NCI-H146 treated with DMSO at 0.1 percent for 48 hours (cell line): ENCODE measurements around the gene RHOBTB3.

Source experiments
- DNase-seq: peaks from one replicate; lab custom pipeline; 2025; ENCODE audit not compliant: unreplicated experiment; lab: John Stamatoyannopoulos, UW

The RHOBTB3 gene

GRCh38 chr5:95731571-95732554, 727 bp downstream of the RHOBTB3 start:
- no peak for DNase-seq

DNA sequence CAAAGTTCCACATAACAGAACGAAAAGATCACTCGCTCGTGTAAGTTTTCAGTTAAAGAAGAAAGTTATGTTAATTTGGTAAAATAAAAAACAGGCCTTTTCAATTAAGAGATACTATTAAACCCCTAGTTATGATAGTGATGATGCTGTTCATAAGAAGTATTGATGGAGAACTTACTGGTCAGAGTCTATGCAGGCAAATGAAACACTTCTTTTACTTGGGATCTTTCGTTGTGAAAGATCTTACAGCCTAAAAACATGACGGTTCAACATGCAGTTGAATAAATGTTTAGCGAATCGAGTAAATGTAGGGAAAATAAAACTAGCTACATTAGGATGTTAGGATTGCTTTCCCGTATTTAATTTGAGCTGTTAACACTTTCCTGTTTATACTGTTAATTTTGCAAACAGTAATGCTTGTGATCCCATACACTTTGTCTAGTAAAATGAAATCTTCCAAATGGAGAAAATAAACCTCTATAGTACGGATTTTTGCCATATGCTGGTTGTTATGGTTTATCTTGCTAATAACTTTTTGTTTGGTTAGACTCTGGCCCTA, 2.0 kb downstream of the RHOBTB3 start:
- DNase-seq = no peak

DNA sequence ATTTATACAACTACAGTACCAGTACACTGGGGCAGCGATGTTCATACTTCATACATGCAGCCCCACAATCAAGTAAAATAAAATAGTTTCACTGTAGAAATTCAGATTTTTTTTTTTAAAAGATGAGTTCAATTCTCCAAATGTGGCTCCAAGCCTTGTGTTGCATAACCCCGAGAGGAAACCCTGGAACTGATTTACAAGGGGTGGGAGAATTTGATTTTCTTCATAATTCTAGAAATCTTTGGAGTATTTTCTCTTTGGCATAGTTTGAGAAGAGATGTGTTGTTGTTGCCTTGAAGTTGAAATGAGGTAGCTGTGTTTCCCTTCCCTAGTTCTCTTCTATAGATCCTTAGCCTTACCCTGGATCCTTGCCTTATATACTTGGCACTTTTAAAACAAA, 3.1 kb downstream of the RHOBTB3 start:
- no peak for DNase-seq

- DNase-seq = no peak
These were observed 3.8 kb downstream of the RHOBTB3 start for GRCh38 chr5:95734906-95735305.

DNA sequence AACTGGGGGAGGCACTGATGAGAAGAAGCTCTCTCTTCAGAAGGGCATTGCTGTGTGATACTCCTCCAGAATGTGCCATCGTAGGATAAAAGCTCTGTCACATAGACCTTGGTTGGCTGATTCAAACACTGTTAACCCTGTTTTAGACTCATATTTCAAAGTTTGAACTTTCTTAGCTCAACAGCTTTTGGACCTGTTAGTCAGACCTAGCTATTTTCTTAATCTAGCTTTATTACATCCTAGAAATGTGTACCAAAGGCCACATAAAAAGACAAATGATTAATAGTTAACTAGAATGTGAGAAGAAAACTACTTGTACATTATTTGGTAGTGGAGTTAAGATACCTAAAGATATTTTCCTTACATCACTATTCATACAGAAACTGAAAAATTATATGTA, 4.3 kb downstream of the RHOBTB3 start:
- DNase-seq = no peak

DNA sequence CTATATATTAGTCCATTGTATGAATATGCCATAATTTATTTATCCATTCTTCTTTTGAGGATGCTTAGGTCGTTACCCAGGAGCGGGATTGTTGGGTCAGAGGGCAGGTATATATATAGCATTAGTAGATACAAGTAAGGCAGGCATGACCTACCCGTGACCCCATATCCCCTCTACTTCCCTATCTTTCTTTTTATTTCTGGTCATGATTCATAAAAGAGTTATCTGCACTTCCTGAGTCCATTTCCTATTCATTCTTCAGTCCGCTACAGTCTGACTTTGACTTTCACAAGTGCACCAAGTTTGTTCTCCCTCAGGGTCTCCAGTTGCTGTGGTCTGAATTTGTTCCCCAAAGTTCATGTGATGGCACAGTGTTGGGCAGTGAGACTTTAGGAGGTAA, 6.9 kb downstream of the RHOBTB3 start:
- DNase-seq = no peak

DNA sequence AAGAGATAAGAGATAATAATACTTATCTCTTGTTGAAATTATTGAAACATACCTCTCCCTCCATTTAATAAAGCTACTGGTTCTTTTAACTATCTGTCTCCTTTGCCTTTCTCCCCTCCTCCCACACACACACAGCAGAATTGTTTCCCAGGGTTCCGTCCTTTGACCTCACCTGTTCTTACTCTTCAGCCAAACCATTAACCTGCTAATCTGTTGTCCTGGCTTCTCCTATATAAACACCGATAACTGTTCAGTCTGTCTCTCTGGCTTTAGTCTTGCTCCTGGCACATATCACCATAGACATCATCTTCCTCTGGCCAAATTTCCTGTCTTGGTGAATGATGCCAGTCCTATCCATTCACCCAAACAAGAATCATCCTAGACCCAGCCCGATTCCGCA, 7.7 kb downstream of the RHOBTB3 start:
- no peak for DNase-seq

GRCh38 chr5:95739857-95740256, 8.7 kb downstream of the RHOBTB3 start:
- DNase-seq = no peak

GRCh38 chr5:95741458-95741857, 10.3 kb downstream of the RHOBTB3 start:
- DNase-seq = no peak

- DNase-seq = no peak
These were observed 12.1 kb downstream of the RHOBTB3 start for GRCh38 chr5:95743232-95743631.

- no peak for DNase-seq
These were observed 12.7 kb downstream of the RHOBTB3 start for GRCh38 chr5:95743877-95744276.

DNA sequence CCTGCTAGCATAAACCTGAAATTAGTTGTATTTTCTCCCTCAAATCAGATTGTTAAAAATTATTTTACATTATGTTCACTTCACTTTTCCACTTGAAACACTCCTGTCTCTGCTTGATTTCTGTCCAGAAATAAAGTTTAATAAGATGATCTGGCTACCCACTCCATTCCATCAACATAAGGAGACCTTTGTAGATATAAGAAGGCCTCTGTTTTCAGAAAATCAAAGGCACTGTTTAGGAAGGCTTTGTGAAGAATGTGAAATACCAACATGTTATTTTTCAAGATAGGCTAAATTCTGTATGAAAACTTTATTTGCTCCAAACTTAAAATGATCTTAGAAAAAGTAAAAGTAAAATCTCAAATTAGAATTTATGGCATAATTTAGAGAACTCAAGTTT, 15.1 kb downstream of the RHOBTB3 start:
- no peak for DNase-seq

GRCh38 chr5:95746722-95747679, 15.9 kb downstream of the RHOBTB3 start:
- no peak for DNase-seq

DNA sequence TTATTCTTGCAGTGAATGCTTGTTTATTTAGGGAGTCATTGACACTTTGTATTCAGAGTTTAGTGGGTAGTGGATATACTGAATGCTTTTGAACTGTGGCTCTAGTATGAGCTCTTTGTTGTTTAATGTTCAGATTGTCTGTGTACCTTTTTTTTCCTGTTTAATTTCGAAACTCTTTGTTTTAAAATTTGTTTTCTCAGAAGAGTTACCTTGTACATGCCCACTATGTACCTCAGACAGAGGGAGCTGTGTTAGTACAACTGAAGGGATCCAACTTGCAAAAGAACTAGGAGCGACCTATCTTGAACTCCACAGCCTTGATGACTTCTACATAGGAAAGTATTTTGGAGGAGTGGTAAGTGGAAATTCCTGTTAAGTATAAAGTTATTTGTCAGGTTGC, 17.0 kb downstream of the RHOBTB3 start:
- DNase-seq = no peak

- DNase-seq = no peak
These were observed 23.4 kb downstream of the RHOBTB3 start for GRCh38 chr5:95754545-95754944.

DNA sequence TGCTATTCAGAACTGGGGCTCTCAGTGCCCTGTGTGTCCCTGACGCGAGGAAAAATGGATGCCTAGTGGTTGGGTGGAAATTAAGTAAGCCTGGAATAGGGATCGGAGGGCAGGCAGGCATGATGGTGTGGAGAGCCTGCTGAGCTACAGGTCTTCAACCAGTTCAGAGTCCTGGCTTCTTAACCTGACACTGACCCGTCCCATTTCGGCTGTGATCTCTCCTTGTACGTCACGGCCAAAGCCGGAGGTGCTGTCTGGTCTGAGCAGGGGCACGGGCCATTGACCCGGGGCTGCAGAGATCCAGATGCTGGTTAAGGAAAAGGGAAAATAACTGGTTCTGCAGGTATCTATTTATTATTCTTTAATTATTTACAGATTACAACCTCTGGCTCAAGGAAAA, 27.9 kb downstream of the RHOBTB3 start:
- no peak for DNase-seq

DNA sequence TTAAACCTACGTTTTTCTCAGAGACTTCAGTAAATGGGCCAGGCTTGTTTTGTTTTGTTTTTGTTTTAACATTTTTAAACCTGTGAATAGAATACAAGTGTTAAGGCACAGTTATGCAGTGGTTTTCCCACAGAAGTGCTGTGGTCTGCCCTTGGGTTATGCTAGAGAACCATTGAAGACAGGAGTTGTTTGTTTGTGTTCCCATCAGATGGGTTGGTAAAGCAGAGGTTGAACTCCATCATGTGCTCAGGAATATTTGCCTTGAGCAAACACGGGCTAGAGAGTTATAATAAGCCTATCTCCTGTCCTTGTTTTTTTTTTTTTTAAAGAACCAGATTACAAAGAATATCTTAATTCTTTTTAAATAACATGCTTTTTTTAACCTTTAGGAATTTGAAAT, 28.5 kb downstream of the RHOBTB3 start:
- DNase-seq = peak; percentile 1

- DNase-seq = no peak
These were observed 29.4 kb downstream of the RHOBTB3 start for GRCh38 chr5:95760273-95761191.

- no peak for DNase-seq
These were observed 30.9 kb downstream of the RHOBTB3 start for GRCh38 chr5:95761771-95762651.
